GM23338 (cell line): Measurements from ENCODE around the gene RGL2. TPM values are rescaled to one million over a fixed set of nuclear protein-coding genes. Genes with fewer than 3 reads are reported as not detected.

Source experiments
- ATAC-seq: fragments of 200-7000 bp; cut with Tn5 transposase; 3 replicates; pipeline ENCODE4 v1.9.1; 2020
- DNase-seq: peaks from one replicate; pipeline ENCODE4 v3.0.0-alpha.2; 2015; ENCODE audit warnings: low spot score
- H2AFZ ChIP-seq: fragments of 200-600 bp; sonication (generic); 2 replicates; pipeline ENCODE4 v1.8.0; 2016; ENCODE audit warnings: antibody characterized with exemption, mild to moderate bottlenecking, moderate library complexity
- H3F3A ChIP-seq: fragments of 200-600 bp; sonication (generic); replicated peaks from 2 replicates; pipeline ENCODE4 v1.8.0; 2017; ENCODE audit warnings: antibody characterized with exemption, mixed run types, low read depth
- H3K27ac ChIP-seq: fragments of 200-600 bp; sonication (generic); 2 replicates; pipeline ENCODE4 v1.6.1; 2016; ENCODE audit warnings: low read depth
- H3K27me3 ChIP-seq: fragments of 200-600 bp; sonication (generic); 2 replicates; pipeline ENCODE4 v1.8.0; 2016; ENCODE audit warnings: mild to moderate bottlenecking, mixed run types, moderate library complexity; ENCODE audit not compliant: insufficient read depth
- H3K36me3 ChIP-seq: fragments of 200-600 bp; sonication (generic); 2 replicates; pipeline ENCODE4 v1.8.0; 2016; ENCODE audit warnings: mild to moderate bottlenecking; ENCODE audit not compliant: insufficient read depth
- H3K4me1 ChIP-seq: fragments of 200-600 bp; sonication (generic); 2 replicates; pipeline ENCODE4 v1.8.0; 2016; ENCODE audit warnings: mild to moderate bottlenecking, moderate library complexity; ENCODE audit not compliant: insufficient read depth
- H3K4me2 ChIP-seq: fragments of 200-600 bp; sonication (generic); 2 replicates; pipeline ENCODE4 v1.7.1; 2017; ENCODE audit warnings: mixed run types
- H3K4me3 ChIP-seq: fragments of 200-600 bp; sonication (generic); 2 replicates; pipeline ENCODE4 v1.6.1; 2016; ENCODE audit warnings: mixed run types
- H3K79me2 ChIP-seq: fragments of 200-600 bp; sonication (generic); replicated peaks from 2 replicates; pipeline ENCODE4 v1.8.0; 2017; ENCODE audit warnings: mild to moderate bottlenecking; ENCODE audit not compliant: insufficient read depth
- H3K9me2 ChIP-seq: fragments of 200-600 bp; sonication (generic); 2 replicates; pipeline ENCODE4 v1.8.0; 2017; ENCODE audit not compliant: insufficient read depth
- H4K20me1 ChIP-seq: fragments of 200-600 bp; sonication (generic); replicated peaks from 2 replicates; pipeline ENCODE4 v1.8.0; 2017; ENCODE audit warnings: mild to moderate bottlenecking; ENCODE audit not compliant: insufficient read depth
- H3K27ac Mint-ChIP-seq: 2 replicates; pipeline ENCODE4 v1.8.0; 2020; ENCODE audit warnings: inconsistent platforms, mild to moderate bottlenecking, moderate library complexity, mixed read lengths
- H3K27me3 Mint-ChIP-seq: 3 replicates; pipeline ENCODE4 v1.8.0; 2022; ENCODE audit warnings: low read depth, mild to moderate bottlenecking, moderate library complexity, mixed read lengths, inconsistent platforms; ENCODE audit not compliant: insufficient read depth, poor library complexity
- H3K36me3 Mint-ChIP-seq: 3 replicates; pipeline ENCODE4 v1.8.0; 2021; ENCODE audit warnings: low read depth, mild to moderate bottlenecking, inconsistent platforms, moderate library complexity, mixed read lengths
- H3K4me1 Mint-ChIP-seq: 3 replicates; pipeline ENCODE4 v1.8.0; 2020; ENCODE audit warnings: mild to moderate bottlenecking, inconsistent platforms, mixed read lengths
- H3K4me3 Mint-ChIP-seq: 3 replicates; pipeline ENCODE4 v1.8.0; 2021; ENCODE audit warnings: moderate library complexity, mild to moderate bottlenecking, inconsistent platforms, mixed read lengths
- H3K9me3 Mint-ChIP-seq: 3 replicates; pipeline ENCODE4 v1.8.0; 2020; ENCODE audit warnings: moderate library complexity, mild to moderate bottlenecking, inconsistent platforms, mixed read lengths
- CREB1 ChIP-seq: fragments of 250-450 bp; sonication (Bioruptor Pico); IDR thresholded peaks from 2 replicates; pipeline ENCODE4 v1.5.0; 2020; ENCODE audit warnings: low read depth, mild to moderate bottlenecking, moderate library complexity
- EZH2phosphoT487 ChIP-seq: fragments of 200-600 bp; sonication (generic); IDR thresholded peaks from one replicate; pipeline ENCODE4 v1.8.1; 2018; ENCODE audit warnings: antibody characterized with exemption; ENCODE audit not compliant: unreplicated experiment
- polyA plus RNA-seq: library from polyadenylated mRNA; unstranded; fragments of >200 nt; fragmentation: Nextera tagmentation; extraction: Ambion mirVana; gene quantifications from 2 replicates; pipeline ENCODE4 v1.2.1, GENCODE V29; 2016
- total RNA-seq: library from RNA; depleted of rRNA; stranded (reverse); fragments of >200 nt; shearing (Covaris generic); gene quantifications from 2 replicates; pipeline ENCODE4 v1.2.3, GENCODE V29; 2014
- TF ChIP-seq, protein P1 (sequence below): fragments of 250-450 bp; sonication (Bioruptor Pico); IDR thresholded peaks from 2 replicates; pipeline ENCODE4 v1.5.0; 2020; ENCODE audit warnings: mild to moderate bottlenecking, moderate library complexity
- TF ChIP-seq, protein P2 (sequence below), 2 experiments: fragments of 200-600 bp in 1 of 2; sonication (generic) in 1 of 2; conservative IDR thresholded peaks; 2 replicates each; pipeline versions ENCODE4 v1.5.1 to v1.6.1; 2016 to 2017; ENCODE audit warnings: antibody characterized with exemption in 2 of 2, low read depth in 2 of 2, mild to moderate bottlenecking in 2 of 2, moderate library complexity in 1 of 2

The RGL2 gene
- total and polyA plus RNA-seq, 2 experiments from 2014 or later = 28.0 to 52.2 TPM

- Histone ChIP-seq H3K27me3 (no peaks in the 10 kb centered on the region), H3F3A (peaks cover 43% of the 10 kb centered on the region), H3K4me2 (no peak overlapping the region), H3K27ac (no peak overlapping the region), H3K4me3 (no peak overlapping the region), H3K79me2 (peaks cover 16% of the 10 kb centered on the region), H3K36me3 (peaks cover 22% of the 10 kb centered on the region), H3K9me2 (no peaks in the 10 kb centered on the region), H3K4me1 (peaks cover 25% of the 10 kb centered on the region), H4K20me1 (peaks cover 24% of the 10 kb centered on the region), H2AFZ (no peak overlapping the region)
- peaks cover 72% of the 10 kb centered on the region for H3K36me3 Mint-ChIP-seq
- H3K4me3 Mint-ChIP-seq = no peak overlapping the region
- TF ChIP-seq EZH2phosphoT487 (no peak), CREB1 (peak; percentile 48)
- TF ChIP-seq, protein P1, sequence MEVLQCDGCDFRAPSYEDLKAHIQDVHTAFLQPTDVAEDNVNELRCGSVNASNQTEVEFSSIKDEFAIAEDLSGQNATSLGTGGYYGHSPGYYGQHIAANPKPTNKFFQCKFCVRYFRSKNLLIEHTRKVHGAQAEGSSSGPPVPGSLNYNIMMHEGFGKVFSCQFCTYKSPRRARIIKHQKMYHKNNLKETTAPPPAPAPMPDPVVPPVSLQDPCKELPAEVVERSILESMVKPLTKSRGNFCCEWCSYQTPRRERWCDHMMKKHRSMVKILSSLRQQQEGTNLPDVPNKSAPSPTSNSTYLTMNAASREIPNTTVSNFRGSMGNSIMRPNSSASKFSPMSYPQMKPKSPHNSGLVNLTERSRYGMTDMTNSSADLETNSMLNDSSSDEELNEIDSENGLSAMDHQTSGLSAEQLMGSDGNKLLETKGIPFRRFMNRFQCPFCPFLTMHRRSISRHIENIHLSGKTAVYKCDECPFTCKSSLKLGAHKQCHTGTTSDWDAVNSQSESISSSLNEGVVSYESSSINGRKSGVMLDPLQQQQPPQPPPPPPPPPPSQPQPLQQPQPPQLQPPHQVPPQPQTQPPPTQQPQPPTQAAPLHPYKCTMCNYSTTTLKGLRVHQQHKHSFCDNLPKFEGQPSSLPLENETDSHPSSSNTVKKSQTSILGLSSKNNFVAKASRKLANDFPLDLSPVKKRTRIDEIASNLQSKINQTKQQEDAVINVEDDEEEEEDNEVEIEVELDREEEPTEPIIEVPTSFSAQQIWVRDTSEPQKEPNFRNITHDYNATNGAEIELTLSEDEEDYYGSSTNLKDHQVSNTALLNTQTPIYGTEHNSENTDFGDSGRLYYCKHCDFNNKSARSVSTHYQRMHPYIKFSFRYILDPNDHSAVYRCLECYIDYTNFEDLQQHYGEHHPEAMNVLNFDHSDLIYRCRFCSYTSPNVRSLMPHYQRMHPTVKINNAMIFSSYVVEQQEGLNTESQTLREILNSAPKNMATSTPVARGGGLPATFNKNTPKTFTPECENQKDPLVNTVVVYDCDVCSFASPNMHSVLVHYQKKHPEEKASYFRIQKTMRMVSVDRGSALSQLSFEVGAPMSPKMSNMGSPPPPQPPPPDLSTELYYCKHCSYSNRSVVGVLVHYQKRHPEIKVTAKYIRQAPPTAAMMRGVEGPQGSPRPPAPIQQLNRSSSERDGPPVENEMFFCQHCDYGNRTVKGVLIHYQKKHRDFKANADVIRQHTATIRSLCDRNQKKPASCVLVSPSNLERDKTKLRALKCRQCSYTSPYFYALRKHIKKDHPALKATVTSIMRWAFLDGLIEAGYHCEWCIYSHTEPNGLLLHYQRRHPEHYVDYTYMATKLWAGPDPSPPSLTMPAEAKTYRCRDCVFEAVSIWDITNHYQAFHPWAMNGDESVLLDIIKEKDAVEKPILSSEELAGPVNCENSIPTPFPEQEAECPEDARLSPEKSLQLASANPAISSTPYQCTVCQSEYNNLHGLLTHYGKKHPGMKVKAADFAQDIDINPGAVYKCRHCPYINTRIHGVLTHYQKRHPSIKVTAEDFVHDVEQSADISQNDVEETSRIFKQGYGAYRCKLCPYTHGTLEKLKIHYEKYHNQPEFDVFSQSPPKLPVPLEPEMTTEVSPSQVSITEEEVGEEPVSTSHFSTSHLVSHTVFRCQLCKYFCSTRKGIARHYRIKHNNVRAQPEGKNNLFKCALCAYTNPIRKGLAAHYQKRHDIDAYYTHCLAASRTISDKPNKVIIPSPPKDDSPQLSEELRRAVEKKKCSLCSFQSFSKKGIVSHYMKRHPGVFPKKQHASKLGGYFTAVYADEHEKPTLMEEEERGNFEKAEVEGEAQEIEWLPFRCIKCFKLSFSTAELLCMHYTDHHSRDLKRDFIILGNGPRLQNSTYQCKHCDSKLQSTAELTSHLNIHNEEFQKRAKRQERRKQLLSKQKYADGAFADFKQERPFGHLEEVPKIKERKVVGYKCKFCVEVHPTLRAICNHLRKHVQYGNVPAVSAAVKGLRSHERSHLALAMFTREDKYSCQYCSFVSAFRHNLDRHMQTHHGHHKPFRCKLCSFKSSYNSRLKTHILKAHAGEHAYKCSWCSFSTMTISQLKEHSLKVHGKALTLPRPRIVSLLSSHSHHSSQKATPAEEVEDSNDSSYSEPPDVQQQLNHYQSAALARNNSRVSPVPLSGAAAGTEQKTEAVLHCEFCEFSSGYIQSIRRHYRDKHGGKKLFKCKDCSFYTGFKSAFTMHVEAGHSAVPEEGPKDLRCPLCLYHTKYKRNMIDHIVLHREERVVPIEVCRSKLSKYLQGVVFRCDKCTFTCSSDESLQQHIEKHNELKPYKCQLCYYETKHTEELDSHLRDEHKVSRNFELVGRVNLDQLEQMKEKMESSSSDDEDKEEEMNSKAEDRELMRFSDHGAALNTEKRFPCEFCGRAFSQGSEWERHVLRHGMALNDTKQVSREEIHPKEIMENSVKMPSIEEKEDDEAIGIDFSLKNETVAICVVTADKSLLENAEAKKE (CRISPR knock-in tag) = peak; percentile 89; the same call in 1 of the 2 replicates
- TF ChIP-seq, protein P2, sequence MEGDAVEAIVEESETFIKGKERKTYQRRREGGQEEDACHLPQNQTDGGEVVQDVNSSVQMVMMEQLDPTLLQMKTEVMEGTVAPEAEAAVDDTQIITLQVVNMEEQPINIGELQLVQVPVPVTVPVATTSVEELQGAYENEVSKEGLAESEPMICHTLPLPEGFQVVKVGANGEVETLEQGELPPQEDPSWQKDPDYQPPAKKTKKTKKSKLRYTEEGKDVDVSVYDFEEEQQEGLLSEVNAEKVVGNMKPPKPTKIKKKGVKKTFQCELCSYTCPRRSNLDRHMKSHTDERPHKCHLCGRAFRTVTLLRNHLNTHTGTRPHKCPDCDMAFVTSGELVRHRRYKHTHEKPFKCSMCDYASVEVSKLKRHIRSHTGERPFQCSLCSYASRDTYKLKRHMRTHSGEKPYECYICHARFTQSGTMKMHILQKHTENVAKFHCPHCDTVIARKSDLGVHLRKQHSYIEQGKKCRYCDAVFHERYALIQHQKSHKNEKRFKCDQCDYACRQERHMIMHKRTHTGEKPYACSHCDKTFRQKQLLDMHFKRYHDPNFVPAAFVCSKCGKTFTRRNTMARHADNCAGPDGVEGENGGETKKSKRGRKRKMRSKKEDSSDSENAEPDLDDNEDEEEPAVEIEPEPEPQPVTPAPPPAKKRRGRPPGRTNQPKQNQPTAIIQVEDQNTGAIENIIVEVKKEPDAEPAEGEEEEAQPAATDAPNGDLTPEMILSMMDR (conservative IDR thresholded peaks at IDR 0.05; ENCODE audit: low read depth in 2 of 2) = peak; percentile 56 to 84
- H3K9me3 Mint-ChIP-seq = no peaks in the 10 kb centered on the region
- ATAC-seq (peak; percentile 45), DNase-seq (peak; percentile 85)
- H3K27ac Mint-ChIP-seq = peak overlapping the region; percentile 18; the same call in 1 of the 2 replicates
- peaks cover 24% of the 10 kb centered on the region for H3K4me1 Mint-ChIP-seq
- peaks cover 12% of the 10 kb centered on the region for H3K27me3 Mint-ChIP-seq
Measured at GRCh38 chr6:33279971-33280511, 18.7 kb downstream of the RGL2 start.
